B cell (primary cell): ENCODE measurements around the gene KRTAP2-3. TPM values are rescaled to one million over a fixed set of nuclear protein-coding genes. Genes with fewer than 3 reads are reported as not detected.
"Not testable (repeated sequence)": the region's sequence is repeated elsewhere in the genome, so short reads cannot be mapped to it uniquely, and the experiment has no call there.

Source experiments
- ATAC-seq: fragments of 200-7000 bp; cut with Tn5 transposase; one replicate; pipeline ENCODE4 v1.10.0; 2021; ENCODE audit warnings: low read depth, mild to moderate bottlenecking, moderate number of reproducible peaks, moderate library complexity
- CTCF ChIA-PET: fragments of 350-600 bp; sonication (Branson Sonifier 250); formaldehyde crosslinking; loops from one replicate; lab custom pipeline; 2021; ENCODE audit warnings: antibody characterized with exemption, inconsistent platforms; lab: Charles Lee
- POLR2A ChIA-PET: fragments of 350-600 bp; sonication (Branson Sonifier 250); formaldehyde crosslinking; loops from one replicate; lab custom pipeline; 2021; ENCODE audit warnings: antibody characterized with exemption; lab: Charles Lee
- DNase-seq: peaks from one replicate; pipeline ENCODE4 v3.0.0; 2013
- H2AFZ ChIP-seq: 2 replicates; pipeline ENCODE4 v1.6.1; 2012; ENCODE audit warnings: mild to moderate bottlenecking, low read depth, low read length; ENCODE audit not compliant: insufficient read depth, poor library complexity, severe bottlenecking
- H3K27ac ChIP-seq, 2 donors: 1 replicate in 1 of 2; 2 replicates in 1 of 2; pipeline ENCODE4 v1.5.1; 2012 to 2013; ENCODE audit warnings: low read length in 2 of 2, mild to moderate bottlenecking in 2 of 2, moderate library complexity in 1 of 2
- H3K27me3 ChIP-seq, 4 experiments: fragments of 200-600 bp in 1 of 4; sonication (generic) in 1 of 4; replicated peaks in 1 of 4; 1 replicate in 2 of 4; 2 replicates in 2 of 4; pipeline versions ENCODE4 v1.6.1 to v1.7.0; 2013 to 2016; ENCODE audit warnings: low read length in 3 of 4, mild to moderate bottlenecking in 2 of 4, mixed read lengths in 1 of 4, moderate library complexity in 1 of 4; ENCODE audit not compliant: insufficient read depth in 4 of 4, control insufficient read depth in 3 of 4; ENCODE audit errors: control extremely low read depth in 1 of 4
- H3K36me3 ChIP-seq, 2 experiments: replicated peaks in 1 of 2; 1 replicate in 1 of 2; 2 replicates in 1 of 2; pipeline versions ENCODE4 v1.6.1 to v1.7.1; 2013; ENCODE audit warnings: low read length in 1 of 2; ENCODE audit not compliant: insufficient read depth in 2 of 2, control insufficient read depth in 1 of 2; ENCODE audit errors: control extremely low read depth in 1 of 2, extremely low read depth in 1 of 2
- H3K4me1 ChIP-seq, 2 donors: fragments of 200-600 bp in 1 of 2; sonication (generic) in 1 of 2; 1 replicate in 1 of 2; 2 replicates in 1 of 2; pipeline versions ENCODE4 v1.5.1 to v1.6.1; 2013 to 2017; ENCODE audit warnings: low read length in 2 of 2; ENCODE audit not compliant: control insufficient read depth in 2 of 2, insufficient read depth in 2 of 2
- H3K4me2 ChIP-seq: replicated peaks from 2 replicates; pipeline ENCODE3; 2012; ENCODE audit warnings: mild to moderate bottlenecking, low read depth, low read length; ENCODE audit not compliant: poor library complexity, severe bottlenecking
- H3K4me3 ChIP-seq, 5 experiments: fragments of 200-600 bp in 1 of 5; sonication (generic) in 1 of 5; 1 replicate in 3 of 5; 2 replicates in 2 of 5; pipeline versions ENCODE4 v1.5.1 to v1.7.0; 2011 to 2016; ENCODE audit warnings: low read length in 4 of 5, mild to moderate bottlenecking in 4 of 5, low read depth in 2 of 5, control low read depth in 1 of 5, moderate library complexity in 1 of 5; ENCODE audit not compliant: insufficient read depth in 1 of 5; ENCODE audit errors: control extremely low read depth in 1 of 5, extremely low read depth in 1 of 5
- H3K79me2 ChIP-seq: fragments of 200-600 bp; sonication (generic); one replicate; pipeline ENCODE4 v1.6.0; 2016; ENCODE audit warnings: low read length; ENCODE audit not compliant: control insufficient read depth, insufficient read depth
- H3K9ac ChIP-seq: fragments of 200-600 bp; sonication (generic); 2 replicates; pipeline ENCODE4 v1.6.1; 2017; ENCODE audit warnings: mild to moderate bottlenecking, low read length, moderate library complexity
- H3K9me3 ChIP-seq, 3 donors: one replicate each; pipeline versions ENCODE4 v1.6.1 to v1.7.1; 2013; ENCODE audit warnings: low read length in 2 of 3; ENCODE audit not compliant: control insufficient read depth in 2 of 3, insufficient read depth in 1 of 3; ENCODE audit errors: control extremely low read depth in 1 of 3
- H4K20me1 ChIP-seq: 2 replicates; pipeline ENCODE4 v1.6.0; 2012; ENCODE audit warnings: mild to moderate bottlenecking, low read length; ENCODE audit not compliant: insufficient read depth, control insufficient read depth, poor library complexity, severe bottlenecking
- H3K27ac Mint-ChIP-seq: one replicate; pipeline ENCODE4 v1.8.0; 2021; ENCODE audit warnings: mixed read lengths
- H3K27me3 Mint-ChIP-seq: one replicate; pipeline ENCODE4 v1.8.0; 2021; ENCODE audit warnings: mixed read lengths
- H3K4me1 Mint-ChIP-seq: one replicate; pipeline ENCODE4 v1.8.0; 2021; ENCODE audit warnings: mixed read lengths
- H3K4me3 Mint-ChIP-seq: one replicate; pipeline ENCODE4 v1.8.0; 2021; ENCODE audit warnings: mixed read lengths
- H3K9me3 Mint-ChIP-seq: one replicate; pipeline ENCODE4 v1.8.0; 2022; ENCODE audit warnings: mixed read lengths; ENCODE audit not compliant: insufficient read depth
- CTCF ChIP-seq: fragments of 200-600 bp; IDR thresholded peaks from one replicate; pipeline ENCODE4 v1.8.0; 2022; ENCODE audit warnings: antibody characterized with exemption, mild to moderate bottlenecking
- EZH2 ChIP-seq: IDR thresholded peaks from 2 replicates; pipeline ENCODE4 v1.6.1; 2012; ENCODE audit warnings: borderline replicate concordance, low read depth, mild to moderate bottlenecking, moderate library complexity, low read length; ENCODE audit not compliant: insufficient read depth, poor library complexity, severe bottlenecking
- WGBS: methylation state at CpG from one replicate; pipeline ENCODE4 v1.1.5; 2013; ENCODE audit warnings: missing lambda C conversion rate; ENCODE audit not compliant: insufficient coverage; 5-methylcytosine and 5-hydroxymethylcytosine counted together
- intact Hi-C: fragments of 100-400 bp; cut with micrococcal nuclease; formaldehyde crosslinking; loops from one replicate; pipeline ENCODE4 v1.10.0; 2022
- polyA plus RNA-seq: library from polyadenylated mRNA; depleted of rRNA; stranded (reverse); fragments of >200 nt; gene quantifications from 2 replicates; pipeline ENCODE4 v1.2.3, GENCODE V29; 2012
- total RNA-seq, 2 donors: library from RNA; stranded (reverse); fragments of 120-200 nt in 1 of 2; gene quantifications; 1 replicate in 1 of 2; 2 replicates in 1 of 2; pipeline versions ENCODE4 v1.2.3 to v1.2.4, GENCODE V29; 2013 to 2022

Gene KRTAP2-3
- total and polyA plus RNA-seq, 2 donors (not counting 1 experiment from before 2014, with no cell fraction given): not detected

GRCh38 chr17:41054556-41054955 lies 5.4 kb downstream of the KRTAP2-3 start:
- H3K9me3 ChIP-seq, H4K20me1 ChIP-seq, H3K4me3 ChIP-seq, H2AFZ ChIP-seq, H3K27ac Mint-ChIP-seq, POLR2A ChIA-PET, H3K4me2 ChIP-seq, H3K27me3 ChIP-seq, ATAC-seq, H3K4me1 Mint-ChIP-seq, H3K36me3 ChIP-seq, H3K9me3 Mint-ChIP-seq, H3K27ac ChIP-seq, H3K4me3 Mint-ChIP-seq, CTCF ChIA-PET, H3K9ac ChIP-seq, H3K79me2 ChIP-seq, intact Hi-C loops, DNase-seq, H3K4me1 ChIP-seq: not testable (repeated sequence)
- WGBS: 94% methylated on average over 3 of the region's 9 CpGs
- H3K27me3 Mint-ChIP-seq: peaks cover 50% of the 10 kb centered on the region

GRCh38 chr17:41054025-41054424 lies 5.9 kb downstream of the KRTAP2-3 start:
- Histone ChIP-seq H3K27ac (no peak overlapping the region), H3K27me3 (no peaks in the 10 kb centered on the region), H3K4me1 (no peaks in the 10 kb centered on the region), H3K4me3 (no peak overlapping the region), H3K9ac (no peak overlapping the region), H3K9me3 (peaks cover 0 to 2% (median 1%) of the 10 kb centered on the region in 3 donors), H3K4me2 (no peak overlapping the region), H2AFZ (no peak overlapping the region), H3K36me3 (no peaks in the 10 kb centered on the region), H3K79me2 (no peaks in the 10 kb centered on the region), H4K20me1 (no peaks in the 10 kb centered on the region)
- Mint-ChIP-seq H3K9me3 (no peaks in the 10 kb centered on the region), H3K27ac (no peak overlapping the region), H3K4me1 (no peaks in the 10 kb centered on the region), H3K4me3 (no peak overlapping the region), H3K27me3 (peaks cover 46% of the 10 kb centered on the region)
- ATAC-seq (no peak), DNase-seq (no peak)
- intact Hi-C loops: no loop called here
- POLR2A ChIA-PET: no interaction called here
- CTCF ChIA-PET: no interaction called here
- WGBS: 90% methylated on average over 4 of the region's 4 CpGs
- TF ChIP-seq EZH2: no peak
- no peak for TF ChIP-seq CTCF
